ENCODE results near the gene GRID1. TPM values are rescaled to one million over a fixed set of nuclear protein-coding genes. Genes with fewer than 3 reads are reported as not detected.

Gene GRID1
- total RNA-seq, 1 experiment from 2014 or later = not detected

DNA sequence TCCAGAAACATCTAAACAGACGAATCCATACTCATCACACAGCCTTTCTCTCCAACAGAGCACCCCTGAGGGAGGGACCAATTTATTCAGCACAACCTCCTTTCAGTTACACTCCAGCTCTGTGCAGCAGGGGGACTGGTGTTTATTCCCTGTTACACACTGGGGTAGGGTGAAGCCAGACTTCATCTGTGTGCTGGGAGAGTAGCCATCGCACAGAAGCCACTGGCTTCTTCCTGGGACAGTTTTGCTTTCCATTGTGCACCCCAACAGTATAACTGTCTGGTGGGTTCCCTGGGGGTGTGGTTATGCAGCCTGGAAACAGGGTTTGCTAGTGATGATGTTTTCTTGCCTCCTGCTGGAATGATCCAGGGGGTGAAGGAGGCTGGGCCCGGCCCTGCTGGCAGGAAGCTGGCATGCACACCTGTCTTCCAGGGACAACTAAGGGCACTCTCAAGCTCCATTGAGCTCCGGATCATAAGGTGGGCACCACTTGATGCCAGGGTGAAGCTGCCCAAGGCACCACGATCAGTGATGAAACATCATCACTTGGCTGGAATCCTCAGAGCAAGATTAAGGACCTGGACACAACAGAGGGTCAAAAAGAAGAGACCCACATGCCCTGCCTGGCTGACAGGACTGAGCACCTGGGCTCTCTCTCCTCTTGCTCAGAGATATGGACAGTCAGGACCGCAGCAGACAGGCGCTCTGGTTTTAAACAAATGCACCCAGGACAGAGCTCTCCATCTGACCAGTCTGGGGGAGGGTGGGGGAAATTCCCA, 293.2 kb downstream of the GRID1 start:
- no TSS peak for BruUV-seq (replicated peaks)
- CTCF ChIA-PET = no interaction called here
- Mint-ChIP-seq H3K4me1 (ENCODE audit: low read depth, unreplicated experiment) (no peaks in the 10 kb centered on the region), H3K9me3 (ENCODE audit: low read depth, unreplicated experiment) (no peaks in the 10 kb centered on the region), H3K27ac (ENCODE audit: unreplicated experiment) (no peak overlapping the region), H3K4me3 (ENCODE audit: low read depth, unreplicated experiment) (no peak overlapping the region), H3K36me3 (ENCODE audit: insufficient read depth, unreplicated experiment) (no peaks in the 10 kb centered on the region), H3K27me3 (ENCODE audit: unreplicated experiment) (peaks cover 41% of the 10 kb centered on the region)
- intact Hi-C loops (cut with micrococcal nuclease; ENCODE audit: unreplicated experiment) = no loop called here
- TF ChIP-seq, protein P1, sequence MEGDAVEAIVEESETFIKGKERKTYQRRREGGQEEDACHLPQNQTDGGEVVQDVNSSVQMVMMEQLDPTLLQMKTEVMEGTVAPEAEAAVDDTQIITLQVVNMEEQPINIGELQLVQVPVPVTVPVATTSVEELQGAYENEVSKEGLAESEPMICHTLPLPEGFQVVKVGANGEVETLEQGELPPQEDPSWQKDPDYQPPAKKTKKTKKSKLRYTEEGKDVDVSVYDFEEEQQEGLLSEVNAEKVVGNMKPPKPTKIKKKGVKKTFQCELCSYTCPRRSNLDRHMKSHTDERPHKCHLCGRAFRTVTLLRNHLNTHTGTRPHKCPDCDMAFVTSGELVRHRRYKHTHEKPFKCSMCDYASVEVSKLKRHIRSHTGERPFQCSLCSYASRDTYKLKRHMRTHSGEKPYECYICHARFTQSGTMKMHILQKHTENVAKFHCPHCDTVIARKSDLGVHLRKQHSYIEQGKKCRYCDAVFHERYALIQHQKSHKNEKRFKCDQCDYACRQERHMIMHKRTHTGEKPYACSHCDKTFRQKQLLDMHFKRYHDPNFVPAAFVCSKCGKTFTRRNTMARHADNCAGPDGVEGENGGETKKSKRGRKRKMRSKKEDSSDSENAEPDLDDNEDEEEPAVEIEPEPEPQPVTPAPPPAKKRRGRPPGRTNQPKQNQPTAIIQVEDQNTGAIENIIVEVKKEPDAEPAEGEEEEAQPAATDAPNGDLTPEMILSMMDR (IDR thresholded peaks at IDR 0.05; ENCODE audit: unreplicated experiment) = no peak
- DNase-seq = no peak

DNA sequence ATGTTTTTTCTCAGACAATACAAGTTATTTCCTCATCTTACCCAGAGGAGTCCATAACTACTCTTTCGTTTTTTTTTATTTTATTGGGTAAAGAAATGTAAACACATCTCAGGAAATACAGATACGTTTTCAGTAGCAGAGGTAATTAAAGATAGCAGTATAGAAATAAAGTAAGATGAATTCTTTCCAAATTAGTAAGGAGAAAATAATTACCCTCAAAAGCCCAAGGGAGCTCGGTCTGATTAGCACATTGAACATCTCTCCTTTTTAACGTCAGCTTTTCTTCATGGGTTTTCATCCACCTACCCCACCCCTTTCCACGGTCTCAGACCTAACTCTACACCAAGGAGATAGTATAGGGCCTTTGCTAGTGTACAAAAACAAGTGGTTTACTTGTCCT, 294.2 kb downstream of the GRID1 start:
- H3K36me3 Mint-ChIP-seq (ENCODE audit: insufficient read depth, unreplicated experiment) = no peaks in the 10 kb centered on the region
- no peak overlapping the region for H3K4me3 Mint-ChIP-seq (ENCODE audit: low read depth, unreplicated experiment)
- no peaks in the 10 kb centered on the region for H3K4me1 Mint-ChIP-seq (ENCODE audit: low read depth, unreplicated experiment)
- intact Hi-C loops (cut with micrococcal nuclease; ENCODE audit: unreplicated experiment) = no loop called here
- no peaks in the 10 kb centered on the region for H3K9me3 Mint-ChIP-seq (ENCODE audit: low read depth, unreplicated experiment)
- TF ChIP-seq, protein P1 (IDR thresholded peaks at IDR 0.05; ENCODE audit: unreplicated experiment) = no peak
- no peak overlapping the region for H3K27ac Mint-ChIP-seq (ENCODE audit: unreplicated experiment)
- peaks cover 41% of the 10 kb centered on the region for H3K27me3 Mint-ChIP-seq (ENCODE audit: unreplicated experiment)
- DNase-seq = no peak
- CTCF ChIA-PET = interaction anchor here (0.5 kb wide), 1 partner anchor 149 kb away, joined by 6 read pairs; no protein-coding TSS in a partner anchor
- no TSS peak for BruUV-seq (replicated peaks)

DNA sequence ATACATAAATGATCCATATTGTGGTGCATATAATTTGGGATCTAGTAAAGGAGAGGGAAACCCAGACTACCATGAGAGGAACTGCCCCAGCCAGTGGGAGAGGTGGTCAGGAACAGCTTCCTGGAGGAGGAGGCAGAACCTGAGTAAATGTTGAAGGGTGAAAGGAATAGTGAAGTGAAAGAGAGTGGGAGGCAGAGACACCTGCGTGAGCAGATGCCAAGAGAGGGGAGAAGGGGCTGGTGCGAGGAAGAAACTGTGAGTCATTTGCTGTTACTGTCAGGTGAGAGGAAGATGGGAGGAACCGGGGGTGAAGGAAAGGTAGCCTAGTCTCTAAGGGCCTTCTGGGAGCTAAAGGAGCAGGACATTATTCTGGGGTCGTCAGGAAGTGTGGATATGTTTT, 294.8 kb downstream of the GRID1 start:
- H3K4me3 Mint-ChIP-seq (ENCODE audit: low read depth, unreplicated experiment) = no peak overlapping the region
- BruUV-seq (replicated peaks) = no TSS peak
- H3K4me1 Mint-ChIP-seq (ENCODE audit: low read depth, unreplicated experiment) = no peaks in the 10 kb centered on the region
- DNase-seq = no peak
- no peaks in the 10 kb centered on the region for H3K36me3 Mint-ChIP-seq (ENCODE audit: insufficient read depth, unreplicated experiment)
- H3K9me3 Mint-ChIP-seq (ENCODE audit: low read depth, unreplicated experiment) = no peaks in the 10 kb centered on the region
- CTCF ChIA-PET = no interaction called here
- peaks cover 41% of the 10 kb centered on the region for H3K27me3 Mint-ChIP-seq (ENCODE audit: unreplicated experiment)
- no peak overlapping the region for H3K27ac Mint-ChIP-seq (ENCODE audit: unreplicated experiment)
- intact Hi-C loops (cut with micrococcal nuclease; ENCODE audit: unreplicated experiment) = no loop called here
- TF ChIP-seq, protein P1 (IDR thresholded peaks at IDR 0.05; ENCODE audit: unreplicated experiment) = no peak

DNA sequence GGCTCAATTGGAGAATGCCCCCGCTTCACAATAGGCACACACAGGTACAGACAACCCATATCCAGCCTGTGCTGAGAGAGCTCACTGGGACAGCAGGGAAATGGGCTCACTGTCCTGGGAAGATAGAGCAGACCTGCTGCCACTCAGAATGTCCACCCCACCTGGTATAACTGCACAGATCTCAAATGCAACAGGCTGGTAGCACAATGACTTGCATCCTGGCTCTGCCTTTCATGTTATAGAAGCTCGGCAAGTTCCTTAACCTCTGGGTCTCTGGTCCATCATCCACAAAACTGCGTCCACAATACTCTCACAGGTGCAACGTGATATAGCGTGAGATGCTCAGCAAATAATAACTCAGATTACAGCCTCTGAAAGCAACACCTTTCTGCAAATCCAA, 295.4 kb downstream of the GRID1 start:
- BruUV-seq (replicated peaks) = no TSS peak
- intact Hi-C loops (cut with micrococcal nuclease; ENCODE audit: unreplicated experiment) = no loop called here
- CTCF ChIA-PET = no interaction called here

More for the DNA sequence above, 295.4 kb downstream of the GRID1 start:
- Mint-ChIP-seq H3K27me3 (ENCODE audit: unreplicated experiment) (peaks cover 47% of the 10 kb centered on the region), H3K27ac (ENCODE audit: unreplicated experiment) (no peak overlapping the region), H3K36me3 (ENCODE audit: insufficient read depth, unreplicated experiment) (no peaks in the 10 kb centered on the region), H3K4me1 (ENCODE audit: low read depth, unreplicated experiment) (no peaks in the 10 kb centered on the region), H3K4me3 (ENCODE audit: low read depth, unreplicated experiment) (no peak overlapping the region), H3K9me3 (ENCODE audit: low read depth, unreplicated experiment) (no peaks in the 10 kb centered on the region)
- TF ChIP-seq, protein P1 (IDR thresholded peaks at IDR 0.05; ENCODE audit: unreplicated experiment) = no peak
- DNase-seq = no peak
